ENCODE results near the gene HOXA3.

HOXA3 gene

DNA sequence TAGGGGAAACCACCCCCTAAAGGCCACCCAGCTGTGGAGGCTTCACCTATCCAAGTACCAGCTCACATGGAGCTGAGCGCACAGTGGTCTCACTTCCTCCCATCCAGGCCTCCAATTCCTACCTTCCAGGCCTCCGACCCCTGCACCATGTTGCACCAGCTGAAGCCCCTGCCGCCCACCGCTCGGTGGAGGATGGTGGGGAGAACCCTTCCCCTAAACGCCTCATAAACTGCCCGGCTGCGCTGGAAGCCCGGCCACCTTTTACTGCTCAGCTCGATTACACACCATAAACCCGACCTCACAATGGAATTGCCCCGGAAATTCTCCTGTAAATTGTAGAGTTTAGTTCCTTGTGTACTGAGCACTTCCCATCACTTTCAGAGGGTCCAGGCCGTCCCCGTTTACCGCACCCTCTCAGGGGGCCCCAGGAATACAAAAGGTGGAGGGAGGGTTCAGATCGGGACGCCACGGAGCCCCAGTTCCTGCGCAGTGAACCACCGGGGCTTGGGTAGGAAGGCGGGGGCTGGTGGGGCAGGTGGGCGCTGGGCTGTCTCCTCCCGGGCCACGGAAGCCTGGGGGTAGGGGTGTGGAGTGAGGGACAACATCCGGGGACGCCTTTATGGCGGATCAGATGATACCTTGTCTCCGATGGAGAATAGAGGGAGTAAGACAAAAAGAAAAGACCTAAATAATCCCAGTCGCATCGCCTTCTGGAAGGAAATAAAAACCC is 5.5 kb upstream of the HOXA3 start:
- DNase-seq (ENCODE audit: extremely low read depth in 1 of 2, low read depth in 1 of 2), result no peak

GRCh38 chr7:27156916-27157701 is 4.7 kb upstream of the HOXA3 start:
- no peak for DNase-seq (ENCODE audit: extremely low read depth in 1 of 2, low read depth in 1 of 2)

GRCh38 chr7:27156508-27156898 is 4.1 kb upstream of the HOXA3 start, which contains the start of gene HOXA7:
Gene HOXA7, minus strand, starts transcription at chr7:27156675. Its CDS starts 130 bp downstream, at chr7:27156545.
- DNase-seq (ENCODE audit: extremely low read depth in 1 of 2, low read depth in 1 of 2), result no peak

DNA sequence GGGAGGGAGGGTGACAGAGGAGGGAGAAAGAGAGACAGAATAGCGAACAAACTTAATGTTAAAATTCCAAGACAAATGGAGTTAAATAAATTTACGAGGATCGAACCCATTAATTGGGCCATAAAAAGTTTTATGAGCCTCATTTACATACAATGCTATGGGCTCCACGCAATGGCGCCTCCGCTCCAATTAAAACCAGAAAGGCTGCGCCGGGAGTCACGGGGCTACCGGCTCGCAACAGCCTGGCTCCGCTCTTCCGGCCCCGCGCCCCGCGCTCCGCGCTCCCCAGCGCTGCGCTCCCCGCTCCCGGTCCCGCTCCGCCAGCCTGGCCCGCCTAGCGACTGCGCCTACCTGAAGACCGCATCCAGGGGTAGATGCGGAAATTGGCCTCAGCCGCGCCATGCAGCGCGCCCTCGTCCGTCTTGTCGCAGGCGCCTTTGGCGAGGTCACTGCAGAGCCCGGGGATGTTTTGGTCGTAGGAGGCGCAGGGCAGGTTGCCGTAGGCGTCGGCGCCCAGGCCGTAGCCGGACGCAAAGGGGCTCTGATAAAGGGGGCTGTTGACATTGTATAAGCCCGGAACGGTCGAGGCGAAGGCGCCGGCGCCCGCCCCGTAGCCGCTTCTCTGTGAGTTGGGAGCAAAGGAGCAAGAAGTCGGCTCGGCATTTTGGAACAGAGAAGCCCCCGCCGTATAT is 3.6 kb upstream of the HOXA3 start:
- no peak for DNase-seq (ENCODE audit: extremely low read depth in 1 of 2, low read depth in 1 of 2)

- no peak for DNase-seq (ENCODE audit: extremely low read depth in 1 of 2, low read depth in 1 of 2)
Observed at GRCh38 chr7:27154901-27155815, 2.8 kb upstream of the HOXA3 start.

DNA sequence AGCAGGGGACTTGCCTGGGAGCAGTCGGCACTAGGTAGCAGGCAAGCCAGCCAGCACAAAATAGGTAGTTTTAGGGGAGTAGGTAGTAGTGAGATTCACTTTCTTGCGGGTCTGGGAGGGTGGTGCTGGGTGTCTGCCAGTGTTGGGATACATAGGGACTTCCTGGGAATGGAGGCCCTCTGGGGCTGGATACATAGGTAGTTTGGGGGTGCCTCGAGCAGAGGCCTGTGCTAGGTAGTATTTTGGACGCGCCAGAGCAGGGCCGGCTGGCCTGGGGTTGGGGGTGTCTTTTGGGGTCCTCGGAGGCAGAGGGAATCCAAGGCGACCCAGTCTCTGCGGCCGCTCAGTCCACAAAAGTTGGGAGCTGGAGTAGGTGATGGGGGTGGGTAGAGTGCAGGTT is 2.0 kb upstream of the HOXA3 start:
- DNase-seq (ENCODE audit: extremely low read depth in 1 of 2, low read depth in 1 of 2), result no peak

GRCh38 chr7:27153526-27153925 is 1.1 kb upstream of the HOXA3 start:
- no peak for DNase-seq (ENCODE audit: extremely low read depth in 1 of 2, low read depth in 1 of 2)

DNA sequence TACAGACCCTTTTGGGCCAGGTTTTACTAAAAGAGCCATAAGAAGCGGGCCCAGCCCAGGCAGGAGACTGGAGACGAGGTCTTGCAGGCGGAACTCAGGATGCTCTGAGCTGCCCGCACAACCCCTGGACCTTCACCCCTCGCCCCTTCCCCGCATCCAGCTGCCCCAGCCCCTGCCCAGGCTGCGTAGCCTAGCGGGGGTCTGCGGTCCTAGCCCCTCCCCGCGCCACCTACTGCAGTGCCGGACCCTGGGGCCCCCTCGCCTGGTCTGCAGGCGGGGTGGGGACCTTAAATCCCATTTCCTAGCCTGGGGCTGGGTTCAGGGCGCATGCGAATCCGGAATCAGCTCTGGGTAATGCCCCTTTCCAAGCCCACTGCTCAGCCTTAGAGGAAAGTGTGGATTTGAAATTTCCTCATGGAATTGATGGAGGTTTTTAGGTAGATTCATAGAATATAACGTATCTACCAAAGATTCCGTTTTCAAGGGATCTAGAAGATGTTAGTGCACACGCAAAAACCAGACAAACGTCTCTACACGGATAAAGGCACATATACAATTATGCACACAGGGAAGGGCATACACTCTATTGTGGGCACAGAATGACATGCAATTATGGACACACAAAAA is 546 bp upstream of the HOXA3 start:
- no peak for DNase-seq (ENCODE audit: extremely low read depth in 1 of 2, low read depth in 1 of 2)

- DNase-seq (ENCODE audit: extremely low read depth in 1 of 2, low read depth in 1 of 2), result no peak
Observed at GRCh38 chr7:27151341-27151930, 947 bp downstream of the HOXA3 start.

DNA sequence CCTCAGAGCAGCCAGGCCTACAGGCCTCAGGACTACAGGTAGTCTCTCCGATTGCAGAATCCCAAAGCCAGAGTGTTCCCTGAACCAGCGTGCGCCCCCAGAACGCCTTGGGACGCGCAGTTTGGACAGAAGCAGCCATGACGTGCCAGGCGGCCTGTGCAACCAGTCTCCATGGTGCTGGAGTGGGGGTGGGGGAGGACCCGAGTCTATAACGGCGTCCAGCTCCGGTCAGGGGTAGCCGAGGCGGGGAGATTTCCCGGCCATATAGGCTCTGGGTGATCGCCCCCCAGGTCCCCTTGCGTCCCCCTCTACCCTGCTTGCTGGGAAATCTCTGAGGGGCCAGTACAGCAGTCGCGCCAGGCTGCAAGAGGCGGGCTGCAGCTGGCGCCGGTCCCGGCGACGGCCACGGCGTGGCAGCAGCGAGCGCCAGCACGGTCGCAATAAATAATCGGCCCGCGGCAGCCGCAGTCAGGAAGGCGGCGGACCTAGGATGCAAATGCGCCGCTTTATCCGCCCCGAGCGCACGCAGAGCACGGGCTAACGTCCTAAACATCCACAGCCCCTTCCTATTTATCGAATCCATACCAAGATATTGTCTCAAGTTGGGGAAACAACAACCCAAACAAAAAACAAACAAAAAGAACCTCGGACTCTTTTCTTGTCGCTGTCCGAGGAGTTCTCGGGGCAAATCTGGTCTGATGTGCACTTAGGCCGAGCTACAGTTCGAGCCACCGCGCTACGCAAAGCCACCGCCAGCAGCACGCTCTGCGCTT is 1.6 kb downstream of the HOXA3 start:
- DNase-seq (ENCODE audit: extremely low read depth in 1 of 2, low read depth in 1 of 2), result peak in 1 of 2 donors; percentile 36

DNA sequence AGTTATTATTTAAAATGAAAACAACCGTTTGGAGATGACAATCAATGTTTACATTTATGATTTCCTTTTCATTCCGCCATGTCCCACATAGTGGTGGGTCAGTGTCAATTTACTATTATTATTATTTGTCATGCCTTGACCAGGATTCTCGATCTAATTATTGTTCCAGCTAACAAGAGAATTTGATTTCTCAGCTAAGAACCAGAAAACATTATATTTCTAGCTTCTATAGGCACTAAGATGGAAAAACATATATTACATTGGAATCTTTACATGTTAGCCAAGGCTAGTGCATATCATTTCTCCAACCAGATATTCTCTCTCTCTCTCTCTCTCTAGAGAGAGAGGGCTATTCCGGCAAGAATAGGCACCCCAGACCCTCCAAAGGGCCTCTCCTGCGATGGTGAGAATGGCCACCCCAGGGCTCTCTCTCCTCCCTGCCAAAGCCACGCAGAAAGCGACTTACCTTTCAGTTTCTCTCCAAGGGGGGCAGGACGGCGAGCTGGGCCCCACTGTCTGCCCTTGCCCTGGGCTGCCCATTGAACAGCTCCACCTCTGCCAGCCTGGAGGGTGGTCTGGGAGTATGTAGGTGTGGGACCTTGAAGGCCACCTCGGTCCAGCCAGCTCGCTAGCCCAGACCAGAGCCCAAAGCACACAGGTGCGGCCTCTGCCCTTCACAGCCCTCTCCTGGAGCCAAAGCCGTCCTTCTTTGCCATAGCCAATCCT is 2.4 kb downstream of the HOXA3 start:
- DNase-seq (ENCODE audit: extremely low read depth in 1 of 2, low read depth in 1 of 2), result no peak

GRCh38 chr7:27148756-27149641 is 3.4 kb downstream of the HOXA3 start:
- no peak for DNase-seq (ENCODE audit: extremely low read depth in 1 of 2, low read depth in 1 of 2)

GRCh38 chr7:27148031-27148755 is 4.2 kb downstream of the HOXA3 start:
- no peak for DNase-seq (ENCODE audit: extremely low read depth in 1 of 2, low read depth in 1 of 2)

DNA sequence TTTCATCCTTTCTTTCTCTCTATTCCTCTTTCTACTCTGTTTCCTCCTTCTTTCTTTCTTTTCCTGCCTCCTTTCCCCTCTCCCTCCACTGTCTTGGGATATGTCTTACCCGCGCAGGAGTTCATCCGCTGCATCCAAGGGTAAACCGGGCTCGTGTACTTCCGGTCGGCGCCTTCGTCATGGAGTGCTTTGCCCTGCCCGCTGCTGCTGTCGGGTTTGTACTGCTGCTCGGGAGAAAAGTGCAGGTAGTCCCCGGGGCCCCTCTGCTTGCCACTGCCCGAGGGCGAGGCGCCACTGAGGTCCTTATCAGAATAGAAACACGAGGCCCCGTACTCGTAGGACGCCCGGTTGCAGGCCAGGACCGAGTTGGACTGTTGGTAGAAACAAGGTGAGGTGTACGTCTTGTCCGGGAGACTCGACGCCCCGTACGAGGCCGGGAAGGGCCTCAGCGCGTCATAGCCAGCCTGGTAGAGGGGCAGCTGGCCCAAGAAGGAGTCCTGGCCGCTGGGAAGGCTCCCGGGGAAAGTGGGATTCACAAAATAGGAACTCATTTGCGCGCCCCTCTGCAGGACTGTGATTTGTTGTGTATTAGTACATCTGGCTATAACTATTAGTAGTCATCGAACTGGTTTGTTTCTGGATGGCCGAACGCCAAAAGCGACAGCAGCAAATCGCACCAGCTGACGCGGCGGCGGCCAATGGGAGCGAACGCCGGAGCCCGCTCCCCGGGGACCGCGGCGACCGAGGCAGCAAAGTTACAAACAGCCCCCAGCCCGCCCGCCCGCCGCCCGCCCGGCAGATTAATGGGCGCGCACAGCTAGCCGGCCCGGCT is 5.0 kb downstream of the HOXA3 start, which contains the start of gene HOXA6:
Gene HOXA6, minus strand, starts transcription at position 576 of the 832 bp plus-strand sequence. Its CDS starts 25 bp downstream, at position 551.
- no peak for DNase-seq (ENCODE audit: extremely low read depth in 1 of 2, low read depth in 1 of 2)

GRCh38 chr7:27146491-27147198 is 5.7 kb downstream of the HOXA3 start:
- no peak for DNase-seq (ENCODE audit: extremely low read depth in 1 of 2, low read depth in 1 of 2)
